H1 (cell line): ENCODE data around the gene TLE4. TPM values are rescaled to one million over a fixed set of nuclear protein-coding genes. Genes with fewer than 3 reads are reported as not detected.

Experiments
- CTCF ChIA-PET: fragments of 300-600 bp; sonication (Branson Sonifier 250); formaldehyde crosslinking; loops from one replicate; lab custom pipeline; 2021; ENCODE audit not compliant: partially characterized antibody; lab: Charles Lee
- POLR2A ChIA-PET: fragments of 300-600 bp; sonication (Branson Sonifier 250); formaldehyde crosslinking; loops from one replicate; lab custom pipeline; 2021; ENCODE audit warnings: inconsistent platforms; ENCODE audit not compliant: partially characterized antibody; lab: Charles Lee
- DNase-seq, 2 experiments: peaks; one replicate each; pipeline versions ENCODE4 v3.0.0 to v3.0.0-alpha.2; 2010 to 2022; ENCODE audit warnings: low spot score in 2 of 2, low read depth in 1 of 2, mixed read lengths in 1 of 2
- FAIRE-seq: peaks from 2 replicates; lab custom pipeline; 2011; peaks lifted over from hg19 to GRCh38; lab: Jason Lieb, UNC
- H2AFZ ChIP-seq: 2 replicates; pipeline ENCODE4 v1.8.1; 2012; ENCODE audit warnings: low read length, inconsistent platforms
- H2AK5ac ChIP-seq: 2 replicates; pipeline ENCODE4 v1.6.1; 2013; ENCODE audit warnings: low read depth, low read length
- H2BK120ac ChIP-seq: replicated peaks from 2 replicates; pipeline ENCODE3; 2013; ENCODE audit warnings: low read depth, low read length, inconsistent platforms
- H2BK12ac ChIP-seq: 2 replicates; pipeline ENCODE4 v1.6.1; 2013; ENCODE audit warnings: low read depth, low read length
- H2BK15ac ChIP-seq: 2 replicates; pipeline ENCODE4 v1.6.1; 2013; ENCODE audit warnings: low read length
- H2BK20ac ChIP-seq: 2 replicates; pipeline ENCODE4 v1.6.1; 2013; ENCODE audit warnings: low read length
- H2BK5ac ChIP-seq: 2 replicates; pipeline ENCODE4 v1.6.1; 2013; ENCODE audit warnings: low read depth, low read length
- H3K14ac ChIP-seq: 2 replicates; pipeline ENCODE4 v1.6.1; 2013; ENCODE audit warnings: inconsistent platforms; ENCODE audit not compliant: insufficient read length
- H3K18ac ChIP-seq: 2 replicates; pipeline ENCODE4 v1.6.1; 2013; ENCODE audit warnings: low read length; ENCODE audit errors: extremely low read depth
- H3K23ac ChIP-seq: 2 replicates; pipeline ENCODE4 v1.6.1; 2013; ENCODE audit warnings: inconsistent platforms; ENCODE audit not compliant: insufficient read length
- H3K23me2 ChIP-seq: 2 replicates; pipeline ENCODE4 v1.6.1; 2013; ENCODE audit warnings: low read depth, low read length
- H3K27ac ChIP-seq: 2 replicates; pipeline ENCODE4 v1.6.1; 2011; ENCODE audit warnings: low read depth, low read length, inconsistent platforms
- H3K27me3 ChIP-seq, 4 experiments: replicated peaks in 1 of 4; 1 replicate in 1 of 4; 2 replicates in 3 of 4; pipeline versions ENCODE4 v1.6.1 to v1.8.1; 2011 to 2013; ENCODE audit warnings: low read length in 3 of 4, mild to moderate bottlenecking in 3 of 4, inconsistent platforms in 2 of 4, mixed read lengths in 2 of 4, moderate library complexity in 1 of 4; ENCODE audit not compliant: control insufficient read depth in 3 of 4, insufficient read depth in 3 of 4; ENCODE audit errors: extremely low read depth in 1 of 4
- H3K36me3 ChIP-seq, 4 experiments: 2 replicates each; pipeline versions ENCODE4 v1.6.1 to v1.8.1; 2011 to 2013; ENCODE audit warnings: mild to moderate bottlenecking in 4 of 4, low read length in 3 of 4, moderate library complexity in 2 of 4, control low read depth in 1 of 4, inconsistent platforms in 1 of 4; ENCODE audit not compliant: insufficient read depth in 4 of 4, control insufficient read depth in 2 of 4
- H3K4ac ChIP-seq: replicated peaks from 2 replicates; pipeline ENCODE3; 2013; ENCODE audit warnings: low read length, low read depth, mixed read lengths, inconsistent platforms; ENCODE audit not compliant: insufficient read length
- H3K4me1 ChIP-seq, 4 experiments: replicated peaks in 1 of 4; 1 replicate in 1 of 4; 2 replicates in 3 of 4; pipeline versions ENCODE4 v1.6.1 to v1.8.1; 2011 to 2013; ENCODE audit warnings: low read length in 3 of 4, inconsistent platforms in 2 of 4, mixed read lengths in 1 of 4; ENCODE audit not compliant: insufficient read depth in 4 of 4, control insufficient read depth in 3 of 4
- H3K4me2 ChIP-seq, 2 experiments: 2 replicates each; pipeline versions ENCODE4 v1.6.1 to v1.8.1; 2011 to 2013; ENCODE audit warnings: low read depth in 2 of 2, low read length in 2 of 2, control low read depth in 1 of 2, inconsistent platforms in 1 of 2, mild to moderate bottlenecking in 1 of 2; ENCODE audit not compliant: insufficient read depth in 1 of 2
- H3K4me3 ChIP-seq, 4 experiments: fragments of 200-600, 300-600 bp in 1 of 4; sonication (generic), shearing (Covaris generic), sonication (Bioruptor Twin) in 1 of 4; 2 replicates each; pipeline versions ENCODE4 v1.5.1 to v1.8.1; 2011 to 2016; ENCODE audit warnings: low read length in 4 of 4, low read depth in 3 of 4, control low read depth in 2 of 4, inconsistent platforms in 2 of 4, mild to moderate bottlenecking in 2 of 4, mixed read lengths in 1 of 4, moderate library complexity in 1 of 4; ENCODE audit not compliant: insufficient read depth in 2 of 4; ENCODE audit errors: extremely low read depth in 1 of 4
- H3K56ac ChIP-seq: replicated peaks from 2 replicates; pipeline ENCODE3; 2013; ENCODE audit warnings: low read depth, mild to moderate bottlenecking, mixed read lengths, low read length, inconsistent platforms; ENCODE audit not compliant: insufficient read length
- H3K79me1 ChIP-seq: 2 replicates; pipeline ENCODE4 v1.6.1; 2013; ENCODE audit warnings: low read depth, low read length, control low read depth
- H3K79me2 ChIP-seq, 2 experiments: 2 replicates each; pipeline versions ENCODE4 v1.6.1 to v1.8.1; 2012 to 2013; ENCODE audit warnings: low read length in 2 of 2, mild to moderate bottlenecking in 2 of 2, inconsistent platforms in 1 of 2; ENCODE audit not compliant: insufficient read depth in 2 of 2, control insufficient read depth in 1 of 2
- H3K9ac ChIP-seq, 4 experiments: replicated peaks in 1 of 4; 1 replicate in 1 of 4; 2 replicates in 3 of 4; pipeline versions ENCODE4 v1.6.1 to v1.8.1; 2011 to 2013; ENCODE audit warnings: low read depth in 3 of 4, low read length in 3 of 4, control low read depth in 2 of 4, mild to moderate bottlenecking in 2 of 4, moderate library complexity in 2 of 4, inconsistent platforms in 1 of 4; ENCODE audit errors: extremely low read depth in 1 of 4
- H3K9me3 ChIP-seq, 2 experiments: 2 replicates each; pipeline versions ENCODE4 v1.6.1 to v1.8.1; 2012 to 2013; ENCODE audit warnings: mild to moderate bottlenecking in 2 of 2, moderate library complexity in 2 of 2, control low read depth in 1 of 2, inconsistent platforms in 1 of 2, low read depth in 1 of 2, low read length in 1 of 2, mixed read lengths in 1 of 2; ENCODE audit not compliant: insufficient read depth in 2 of 2
- H4K20me1 ChIP-seq, 2 experiments: replicated peaks in 1 of 2; 2 replicates each; pipeline versions ENCODE3 to v1.8.1; 2011 to 2013; ENCODE audit warnings: inconsistent platforms in 2 of 2, low read length in 2 of 2, mild to moderate bottlenecking in 1 of 2; ENCODE audit not compliant: insufficient read depth in 2 of 2, control insufficient read depth in 1 of 2
- H4K5ac ChIP-seq: 2 replicates; pipeline ENCODE4 v1.6.1; 2013; ENCODE audit warnings: low read length, low read depth, mixed read lengths, inconsistent platforms; ENCODE audit not compliant: insufficient read length
- H4K8ac ChIP-seq: 2 replicates; pipeline ENCODE4 v1.8.0; 2013; ENCODE audit warnings: mild to moderate bottlenecking, moderate library complexity, low read length, inconsistent platforms; ENCODE audit not compliant: insufficient read depth; ENCODE audit errors: extremely low read depth
- H4K91ac ChIP-seq: replicated peaks from 2 replicates; pipeline ENCODE3; 2013; ENCODE audit warnings: low read length, mixed read lengths, inconsistent platforms; ENCODE audit not compliant: insufficient read length
- CHD1 ChIP-seq: IDR thresholded peaks from 2 replicates; pipeline ENCODE4 v1.6.1; 2012; ENCODE audit warnings: low read depth, low read length, improper control_type of control experiment
- E2F6 ChIP-seq: IDR thresholded peaks from 2 replicates; pipeline ENCODE4 v1.6.1; 2012; ENCODE audit warnings: inconsistent platforms
- FOSL1 ChIP-seq: IDR thresholded peaks from 2 replicates; pipeline ENCODE4 v1.6.1; 2011; ENCODE audit warnings: mild to moderate bottlenecking, low read depth, low read length, moderate library complexity; ENCODE audit not compliant: insufficient read depth
- GABPA ChIP-seq: IDR thresholded peaks from 2 replicates; pipeline ENCODE4 v1.6.1; 2011; ENCODE audit warnings: mild to moderate bottlenecking, low read length, moderate library complexity, borderline replicate concordance; ENCODE audit not compliant: insufficient read depth
- GTF2F1 ChIP-seq: IDR thresholded peaks from 2 replicates; pipeline ENCODE4 v1.6.1; 2012; ENCODE audit warnings: low read depth, low read length, improper control_type of control experiment, borderline replicate concordance
- NRF1 ChIP-seq: IDR thresholded peaks from 2 replicates; pipeline ENCODE4 v1.6.1; 2011; ENCODE audit warnings: mild to moderate bottlenecking, low read depth, low read length, improper control_type of control experiment
- SP2 ChIP-seq: IDR thresholded peaks from 2 replicates; pipeline ENCODE4 v1.6.1; 2012; ENCODE audit warnings: mild to moderate bottlenecking, low read length, inconsistent platforms
- SUZ12 ChIP-seq: fragments of 200-600 bp; sonication (generic); IDR thresholded peaks from 2 replicates; pipeline ENCODE4 v1.6.1; 2012; ENCODE audit warnings: mild to moderate bottlenecking, inconsistent platforms, low read length, moderate library complexity, mixed read lengths
- TBP ChIP-seq: IDR thresholded peaks from 2 replicates; pipeline ENCODE4 v1.6.1; 2011; ENCODE audit warnings: low read depth, low read length, improper control_type of control experiment
- USF2 ChIP-seq: IDR thresholded peaks from 2 replicates; pipeline ENCODE4 v1.6.1; 2011; ENCODE audit warnings: low read length, improper control_type of control experiment
- WGBS, 2 experiments: shearing (Covaris generic) in 1 of 2; methylation state at CpG; one replicate each; pipeline versions ENCODE4 v1.1.6 to v1.1.7; 2013 to 2015; ENCODE audit warnings: low lambda C conversion rate in 2 of 2, mixed read lengths in 2 of 2, inconsistent platforms in 1 of 2, low coverage in 1 of 2, missing lambda C conversion rate in 1 of 2; ENCODE audit not compliant: insufficient replicate concordance in 2 of 2, insufficient coverage in 1 of 2, insufficient read length in 1 of 2; ENCODE audit errors: extremely low coverage in 1 of 2, missing lambda C conversion rate in 1 of 2; 5-methylcytosine and 5-hydroxymethylcytosine counted together
- polyA plus RNA-seq, 7 experiments: library from polyadenylated mRNA; depleted of rRNA in 3 of 7; stranded (reverse) in 5 of 7; unstranded in 2 of 7; fragments of >200 nt in 5 of 7; fragments of 200-250 nt in 2 of 7; gene quantifications; 1 replicate in 5 of 7; 2 replicates in 1 of 7; 4 replicates in 1 of 7; pipeline versions ENCODE4 v1.2.1 to v1.2.3, GENCODE V29; 2011 to 2013; ENCODE audit warnings: missing spikeins in 2 of 7, mixed read lengths in 2 of 7
- total RNA-seq: library from RNA; stranded (reverse); fragmentation: NEBNext Ultra II Directional; extraction: Animal tissue kit (Norgen Biotek cat#: 25700); gene quantifications from 2 replicates; pipeline ENCODE4 v1.2.1, GENCODE V29; 2021
- TF ChIP-seq, protein P1 (sequence below): IDR thresholded peaks from 2 replicates; pipeline ENCODE4 v1.6.1; 2012; ENCODE audit warnings: inconsistent platforms

Gene TLE4
- total and polyA plus RNA-seq, 2 of the 8 experiments (the other 6 are each of a cell fraction or from before 2014, with no cell fraction given), result 32.4 to 36.9 TPM

DNA sequence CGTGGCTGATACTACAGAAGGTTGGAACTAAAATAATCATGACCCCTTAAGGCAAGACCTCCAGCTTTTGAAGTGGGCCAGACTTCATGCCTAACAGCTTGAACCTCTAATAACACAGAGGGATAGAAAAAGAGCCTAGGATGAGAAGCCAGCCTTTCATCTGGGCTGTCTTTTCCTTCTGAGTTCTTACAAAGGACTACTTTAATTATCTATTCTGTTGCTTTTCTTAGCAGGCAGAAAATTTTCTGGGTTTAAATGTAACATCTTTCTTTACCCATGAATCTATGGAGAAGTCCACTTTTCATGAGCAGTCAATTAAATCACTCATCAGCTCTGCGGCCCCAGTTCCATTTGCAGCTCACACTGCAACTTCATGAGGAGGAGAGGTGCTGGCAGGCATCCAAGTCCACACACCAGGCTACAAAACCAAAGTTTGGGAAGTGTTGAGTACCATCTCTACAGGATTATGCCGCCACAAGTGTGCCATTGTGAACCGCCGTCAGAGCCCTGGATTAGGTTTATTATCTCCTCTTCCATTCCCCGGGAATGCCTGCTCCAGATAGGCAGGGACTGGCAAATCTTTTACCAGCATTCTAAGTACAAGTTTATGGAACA, 192.0 kb downstream of the TLE4 start:
- POLR2A ChIA-PET, result no interaction called here
- Histone ChIP-seq H3K4me3 (no peak overlapping the region), H2BK120ac (no peak overlapping the region), H3K4me1 (no peaks in the 10 kb centered on the region), H3K56ac (no peak overlapping the region), H2BK5ac (no peak overlapping the region), H4K91ac (no peak overlapping the region), H3K36me3 (no peaks in the 10 kb centered on the region), H2BK15ac (no peak overlapping the region), H2AK5ac (no peak overlapping the region), H4K8ac (no peak overlapping the region), H2BK12ac (no peak overlapping the region), H3K79me1 (no peaks in the 10 kb centered on the region), H3K14ac (no peak overlapping the region), H3K18ac (no peak overlapping the region), H3K23ac (no peak overlapping the region), H2BK20ac (no peak overlapping the region), H3K4ac (no peak overlapping the region), H3K23me2 (no peaks in the 10 kb centered on the region), H3K4me2 (no peak overlapping the region), H2AFZ (no peak overlapping the region), H3K27me3 (no peaks in the 10 kb centered on the region), H3K27ac (no peak overlapping the region), H3K79me2 (no peaks in the 10 kb centered on the region), H4K20me1 (no peaks in the 10 kb centered on the region), H3K9ac (no peak overlapping the region), H4K5ac (no peak overlapping the region), H3K9me3 (no peaks in the 10 kb centered on the region)
- FAIRE-seq, result no peak
- TF ChIP-seq SP2 (no peak), NRF1 (no peak), FOSL1 (no peak), TBP (no peak), GABPA (no peak), SUZ12 (no peak), CHD1 (no peak), USF2 (no peak), E2F6 (no peak), GTF2F1 (no peak)
- TF ChIP-seq, protein P1, sequence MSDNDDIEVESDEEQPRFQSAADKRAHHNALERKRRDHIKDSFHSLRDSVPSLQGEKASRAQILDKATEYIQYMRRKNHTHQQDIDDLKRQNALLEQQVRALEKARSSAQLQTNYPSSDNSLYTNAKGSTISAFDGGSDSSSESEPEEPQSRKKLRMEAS, result no peak
- CTCF ChIA-PET, result interaction anchor here (0.6 kb wide), 1 partner anchor 54 kb away, joined by 3 read pairs; no protein-coding TSS in a partner anchor
- DNase-seq, result no peak
- 96% methylated on average over 6 of the region's 6 CpGs; no CpG with 5 or more reads in 1 of the 2 experiments for WGBS, 2 experiments
